HEK293 (cell line): Measurements from ENCODE around the gene MCM5.

ENCODE experiments used
- CTCF ChIA-PET: fragments of 350-600 bp; formaldehyde crosslinking; extraction: SDS; loops from one replicate; lab custom pipeline; 2021; ENCODE audit warnings: antibody characterized with exemption; lab: Yijun Ruan, JAX
- POLR2A ChIA-PET: fragments of 300-600 bp; formaldehyde crosslinking; extraction: SDS; loops from one replicate; lab custom pipeline; 2020; ENCODE audit warnings: antibody characterized with exemption, inconsistent platforms; lab: Yijun Ruan, JAX
- H3K27ac ChIP-seq: fragments of 200-500 bp; sonication (Bioruptor generic); 2 replicates; pipeline ENCODE4 v1.5.1; 2014; ENCODE audit warnings: low read depth, low read length, control low read depth, inconsistent platforms; ENCODE audit errors: extremely low read depth
- H3K36me3 ChIP-seq, 2 experiments: fragments of 200-500 bp in 1 of 2; sonication (Bioruptor generic) in 1 of 2; 1 replicate in 1 of 2; 2 replicates in 1 of 2; pipeline ENCODE4 v1.5.1; 2014 to 2017; ENCODE audit warnings: inconsistent platforms in 2 of 2, low read length in 2 of 2; ENCODE audit not compliant: control insufficient read depth in 2 of 2, insufficient read depth in 1 of 2
- H3K4me1 ChIP-seq: fragments of 200-500 bp; sonication (Bioruptor generic); 2 replicates; pipeline ENCODE4 v1.5.1; 2014; ENCODE audit warnings: mild to moderate bottlenecking, low read length, inconsistent platforms; ENCODE audit not compliant: control insufficient read depth, insufficient read depth
- H3K4me3 ChIP-seq: 2 replicates; pipeline ENCODE4 v1.5.1; 2011; ENCODE audit warnings: low read depth, mild to moderate bottlenecking, control low read depth, low read length, moderate library complexity
- H3K9me3 ChIP-seq: fragments of 200-500 bp; sonication (Bioruptor generic); 2 replicates; pipeline ENCODE4 v1.5.1; 2014; ENCODE audit warnings: low read depth, low read length, inconsistent platforms; ENCODE audit not compliant: control insufficient read depth, insufficient read depth
- FEZF1 ChIP-seq: fragments of 450-650 bp; formaldehyde crosslinking; IDR thresholded peaks from 2 replicates; pipeline ENCODE4 v1.5.1; 2016; ENCODE audit warnings: missing biosample characterization, missing genetic modification characterization
- HOXC10 ChIP-seq: sonication (generic); formaldehyde crosslinking; IDR thresholded peaks from 2 replicates; pipeline ENCODE4 v1.8.1; 2023; ENCODE audit warnings: mild to moderate bottlenecking, missing genetic modification reagents
- SCRT2 ChIP-seq: fragments of 450-650 bp; formaldehyde crosslinking; IDR thresholded peaks from 2 replicates; pipeline ENCODE4 v1.5.1; 2016; ENCODE audit warnings: missing biosample characterization, missing genetic modification characterization
- YY2 ChIP-seq: fragments of 450-650 bp; formaldehyde crosslinking; IDR thresholded peaks from 2 replicates; pipeline ENCODE4 v1.5.1; 2016; ENCODE audit warnings: missing biosample characterization, missing genetic modification characterization
- ZNF10 ChIP-seq: fragments of 450-650 bp; formaldehyde crosslinking; IDR thresholded peaks from 2 replicates; pipeline ENCODE4 v1.5.1; 2017; ENCODE audit warnings: missing biosample characterization, missing genetic modification characterization
- ZNF169 ChIP-seq: fragments of 450-650 bp; formaldehyde crosslinking; IDR thresholded peaks from 2 replicates; pipeline ENCODE4 v1.5.1; 2016; ENCODE audit warnings: missing biosample characterization, missing genetic modification characterization
- ZNF184 ChIP-seq: fragments of 450-650 bp; IDR thresholded peaks from 2 replicates; pipeline ENCODE4 v1.5.1; 2018; ENCODE audit warnings: missing biosample characterization, mild to moderate bottlenecking, missing genetic modification characterization
- ZNF223 ChIP-seq: fragments of 450-650 bp; formaldehyde crosslinking; IDR thresholded peaks from 2 replicates; pipeline ENCODE4 v1.5.1; 2016; ENCODE audit warnings: missing biosample characterization, missing genetic modification characterization
- ZNF292 ChIP-seq: fragments of 450-650 bp; formaldehyde crosslinking; IDR thresholded peaks from 2 replicates; pipeline ENCODE4 v1.5.1; 2016; ENCODE audit warnings: low read depth, missing biosample characterization, missing genetic modification characterization, borderline replicate concordance
- ZNF311 ChIP-seq: fragments of 450-650 bp; formaldehyde crosslinking; IDR thresholded peaks from 2 replicates; pipeline ENCODE4 v1.5.1; 2017; ENCODE audit warnings: missing biosample characterization, missing genetic modification characterization, borderline replicate concordance
- ZNF416 ChIP-seq: fragments of 450-650 bp; formaldehyde crosslinking; IDR thresholded peaks from 2 replicates; pipeline ENCODE4 v1.5.1; 2016; ENCODE audit warnings: missing biosample characterization, missing genetic modification characterization
- ZNF48 ChIP-seq: fragments of 450-650 bp; formaldehyde crosslinking; IDR thresholded peaks from 2 replicates; pipeline ENCODE4 v1.5.1; 2016; ENCODE audit warnings: missing biosample characterization, missing genetic modification characterization
- ZNF544 ChIP-seq: fragments of 450-650 bp; formaldehyde crosslinking; IDR thresholded peaks from 2 replicates; pipeline ENCODE4 v1.5.0; 2017; ENCODE audit warnings: missing biosample characterization, missing genetic modification characterization
- ZNF600 ChIP-seq: fragments of 450-650 bp; formaldehyde crosslinking; IDR thresholded peaks from 2 replicates; pipeline ENCODE4 v1.5.1; 2016; ENCODE audit warnings: missing biosample characterization, missing genetic modification characterization
- ZNF623 ChIP-seq: fragments of 450-650 bp; formaldehyde crosslinking; IDR thresholded peaks from 2 replicates; pipeline ENCODE4 v1.5.1; 2016; ENCODE audit warnings: missing biosample characterization, missing genetic modification characterization
- ZNF792 ChIP-seq: fragments of 450-650 bp; formaldehyde crosslinking; IDR thresholded peaks from 2 replicates; pipeline ENCODE4 v1.5.1; 2016; ENCODE audit warnings: missing biosample characterization, missing genetic modification characterization
- ZNF830 ChIP-seq: fragments of 450-650 bp; IDR thresholded peaks from 2 replicates; pipeline ENCODE4 v1.5.0; 2018; ENCODE audit warnings: missing biosample characterization, missing genetic modification characterization, low read depth, mild to moderate bottlenecking, moderate library complexity
- TF ChIP-seq, protein P1 (sequence below): fragments of 450-650 bp; formaldehyde crosslinking; IDR thresholded peaks from 2 replicates; pipeline ENCODE4 v1.5.1; 2016; ENCODE audit warnings: missing biosample characterization, missing genetic modification characterization, borderline replicate concordance
- TF ChIP-seq, protein P2 (sequence below): sonication (generic); formaldehyde crosslinking; IDR thresholded peaks from 2 replicates; pipeline ENCODE4 v1.8.1; 2022; ENCODE audit warnings: mild to moderate bottlenecking, moderate library complexity, missing genetic modification reagents

MCM5 gene

DNA sequence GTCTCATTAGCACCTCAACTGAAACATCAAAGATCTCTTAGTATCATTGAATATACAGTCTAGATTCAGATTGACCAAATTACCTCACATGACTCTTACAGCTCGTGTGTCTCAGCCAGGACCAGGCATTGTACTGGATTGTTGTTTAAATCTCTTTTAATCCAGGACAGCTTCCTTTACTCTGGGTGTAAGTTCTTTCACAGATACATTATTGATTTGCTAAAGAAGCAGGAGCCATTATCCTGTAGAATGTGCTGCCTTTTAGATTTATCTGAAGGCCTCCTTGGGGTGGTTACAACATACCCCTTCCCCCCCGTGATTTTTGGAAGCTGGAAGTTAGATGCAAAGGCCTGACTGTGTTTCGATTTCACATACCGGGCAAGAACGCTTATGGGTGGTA, 4.2 kb downstream of the MCM5 start (continued):
- no peak for TF ChIP-seq ZNF311 (tag by site-specific recombination)

DNA sequence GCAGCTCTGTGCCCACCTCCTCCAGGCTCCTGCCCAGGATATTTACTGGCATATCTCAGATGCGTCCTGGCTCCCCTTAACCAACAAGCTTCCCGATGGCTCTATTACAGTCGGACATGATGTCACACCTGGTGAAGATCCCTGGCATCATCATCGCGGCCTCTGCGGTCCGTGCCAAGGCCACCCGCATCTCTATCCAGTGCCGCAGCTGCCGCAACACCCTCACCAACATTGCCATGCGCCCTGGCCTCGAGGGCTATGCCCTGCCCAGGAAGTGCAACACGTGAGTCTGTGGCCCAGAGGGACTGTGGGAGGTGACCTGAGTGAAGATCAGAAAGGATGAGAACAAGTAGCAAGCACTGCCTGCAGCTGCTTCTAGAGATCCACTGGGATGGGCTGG, 6.5 kb downstream of the MCM5 start:
- Histone ChIP-seq H3K4me1 (no peaks in the 10 kb centered on the region), H3K4me3 (no peak overlapping the region), H3K36me3 (peaks cover 56 to 100% of the 10 kb centered on the region in 2 experiments), H3K9me3 (no peaks in the 10 kb centered on the region), H3K27ac (no peak overlapping the region)
- ChIA-PET CTCF (no interaction called here), POLR2A (interaction anchor here (5.5 kb wide), 1 partner anchor 7 kb away, joined by 41 read pairs; no protein-coding TSS in a partner anchor)
- TF ChIP-seq ZNF416 (tag by site-specific recombination) (no peak), ZNF292 (tag by site-specific recombination) (no peak), SCRT2 (tag by site-specific recombination) (no peak), ZNF169 (no peak)
- TF ChIP-seq, protein P1, sequence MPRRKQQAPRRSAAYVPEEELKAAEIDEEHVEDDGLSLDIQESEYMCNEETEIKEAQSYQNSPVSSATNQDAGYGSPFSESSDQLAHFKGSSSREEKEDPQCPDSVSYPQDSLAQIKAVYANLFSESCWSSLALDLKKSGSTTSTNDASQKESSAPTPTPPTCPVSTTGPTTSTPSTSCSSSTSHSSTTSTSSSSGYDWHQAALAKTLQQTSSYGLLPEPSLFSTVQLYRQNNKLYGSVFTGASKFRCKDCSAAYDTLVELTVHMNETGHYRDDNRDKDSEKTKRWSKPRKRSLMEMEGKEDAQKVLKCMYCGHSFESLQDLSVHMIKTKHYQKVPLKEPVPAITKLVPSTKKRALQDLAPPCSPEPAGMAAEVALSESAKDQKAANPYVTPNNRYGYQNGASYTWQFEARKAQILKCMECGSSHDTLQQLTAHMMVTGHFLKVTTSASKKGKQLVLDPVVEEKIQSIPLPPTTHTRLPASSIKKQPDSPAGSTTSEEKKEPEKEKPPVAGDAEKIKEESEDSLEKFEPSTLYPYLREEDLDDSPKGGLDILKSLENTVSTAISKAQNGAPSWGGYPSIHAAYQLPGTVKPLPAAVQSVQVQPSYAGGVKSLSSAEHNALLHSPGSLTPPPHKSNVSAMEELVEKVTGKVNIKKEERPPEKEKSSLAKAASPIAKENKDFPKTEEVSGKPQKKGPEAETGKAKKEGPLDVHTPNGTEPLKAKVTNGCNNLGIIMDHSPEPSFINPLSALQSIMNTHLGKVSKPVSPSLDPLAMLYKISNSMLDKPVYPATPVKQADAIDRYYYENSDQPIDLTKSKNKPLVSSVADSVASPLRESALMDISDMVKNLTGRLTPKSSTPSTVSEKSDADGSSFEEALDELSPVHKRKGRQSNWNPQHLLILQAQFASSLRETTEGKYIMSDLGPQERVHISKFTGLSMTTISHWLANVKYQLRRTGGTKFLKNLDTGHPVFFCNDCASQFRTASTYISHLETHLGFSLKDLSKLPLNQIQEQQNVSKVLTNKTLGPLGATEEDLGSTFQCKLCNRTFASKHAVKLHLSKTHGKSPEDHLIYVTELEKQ (tag by site-specific recombination): no peak

- H3K27ac ChIP-seq: no peak overlapping the region
- ChIA-PET CTCF (interaction anchor here (1.7 kb wide), 1 partner anchor 23 kb away, joined by 4 read pairs; no protein-coding TSS in a partner anchor), POLR2A (interaction anchor here (0.9 kb wide), 1 partner anchor 19 kb away, joined by 3 read pairs; no protein-coding TSS in a partner anchor)
- no peaks in the 10 kb centered on the region for H3K4me1 ChIP-seq
- H3K9me3 ChIP-seq: no peaks in the 10 kb centered on the region
- peaks cover 59 to 100% of the 10 kb centered on the region in 2 experiments for H3K36me3 ChIP-seq
- TF ChIP-seq ZNF623: no peak
- TF ChIP-seq ZNF48 (tag by site-specific recombination): no peak
- no peak for TF ChIP-seq ZNF600 (tag by site-specific recombination)
- TF ChIP-seq ZNF292 (tag by site-specific recombination): no peak
- no peak for TF ChIP-seq HOXC10 (CRISPR knock-in tag)
- no peak for TF ChIP-seq ZNF223 (tag by site-specific recombination)
- TF ChIP-seq FEZF1 (tag by site-specific recombination): no peak
- TF ChIP-seq ZNF830 (tag by site-specific recombination): no peak
- TF ChIP-seq ZNF544 (tag by site-specific recombination): no peak
- no peak for TF ChIP-seq YY2 (tag by site-specific recombination)
- TF ChIP-seq ZNF10 (tag by site-specific recombination): no peak
- no peak for TF ChIP-seq ZNF184 (tag by site-specific recombination)
- TF ChIP-seq, protein P2, sequence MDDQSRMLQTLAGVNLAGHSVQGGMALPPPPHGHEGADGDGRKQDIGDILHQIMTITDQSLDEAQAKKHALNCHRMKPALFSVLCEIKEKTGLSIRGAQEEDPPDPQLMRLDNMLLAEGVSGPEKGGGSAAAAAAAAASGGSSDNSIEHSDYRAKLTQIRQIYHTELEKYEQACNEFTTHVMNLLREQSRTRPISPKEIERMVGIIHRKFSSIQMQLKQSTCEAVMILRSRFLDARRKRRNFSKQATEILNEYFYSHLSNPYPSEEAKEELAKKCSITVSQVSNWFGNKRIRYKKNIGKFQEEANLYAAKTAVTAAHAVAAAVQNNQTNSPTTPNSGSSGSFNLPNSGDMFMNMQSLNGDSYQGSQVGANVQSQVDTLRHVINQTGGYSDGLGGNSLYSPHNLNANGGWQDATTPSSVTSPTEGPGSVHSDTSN: no peak
- no peak for TF ChIP-seq ZNF792 (tag by site-specific recombination)
- H3K4me3 ChIP-seq: no peak overlapping the region
Measured at GRCh38 chr22:35407362-35407761, 7.4 kb downstream of the MCM5 start.
